SU-DHL-6 (cell line): ENCODE data around the gene CEP78.

Experiments
- H2AFZ ChIP-seq: fragments of 200-600 bp; sonication (generic); 2 replicates; pipeline ENCODE4 v1.6.1; 2014; ENCODE audit warnings: low read depth, mild to moderate bottlenecking, moderate library complexity, mixed read lengths, antibody characterized with exemption, low read length; ENCODE audit not compliant: severe bottlenecking
- H3F3A ChIP-seq: fragments of 200-600 bp; shearing (Covaris generic); 2 replicates; pipeline ENCODE4 v1.6.0; 2016; ENCODE audit warnings: antibody characterized with exemption, mild to moderate bottlenecking; ENCODE audit not compliant: insufficient read depth
- H3K27ac ChIP-seq: fragments of 200-600 bp; sonication (generic); 2 replicates; pipeline ENCODE4 v1.5.1; 2016; ENCODE audit warnings: low read depth, mild to moderate bottlenecking, low read length, moderate library complexity, mixed read lengths
- H3K27me3 ChIP-seq: fragments of 200-600 bp; sonication (generic), shearing (Covaris generic); 2 replicates; pipeline ENCODE4 v1.6.0; 2014; ENCODE audit warnings: mild to moderate bottlenecking, low read length
- H3K36me3 ChIP-seq: fragments of 200-600 bp; sonication (generic); 2 replicates; pipeline ENCODE4 v1.6.1; 2014; ENCODE audit warnings: mild to moderate bottlenecking, low read length, mixed read lengths
- H3K4me2 ChIP-seq: fragments of 300-600, 200-600 bp; shearing (Covaris generic), sonication (generic); 2 replicates; pipeline ENCODE4 v1.6.0; 2014; ENCODE audit warnings: low read length, low read depth, mild to moderate bottlenecking; ENCODE audit not compliant: poor library complexity, severe bottlenecking
- H3K4me3 ChIP-seq: fragments of 200-600 bp; sonication (generic); 2 replicates; pipeline ENCODE4 v1.5.1; 2014; ENCODE audit warnings: antibody characterized with exemption, low read length, mild to moderate bottlenecking, mixed read lengths; ENCODE audit not compliant: insufficient read depth, poor library complexity, severe bottlenecking
- H3K79me2 ChIP-seq: fragments of 200-600 bp; sonication (generic); 2 replicates; pipeline ENCODE4 v1.6.1; 2014; ENCODE audit warnings: mild to moderate bottlenecking, low read length, moderate library complexity; ENCODE audit not compliant: insufficient read depth
- H3K9ac ChIP-seq: fragments of 200-600 bp; sonication (generic); 2 replicates; pipeline ENCODE4 v1.7.0; 2014; ENCODE audit warnings: mild to moderate bottlenecking, low read length
- H3K9me2 ChIP-seq: fragments of 200-600 bp; sonication (generic); replicated peaks from 2 replicates; pipeline ENCODE4 v1.6.1; 2014; ENCODE audit warnings: low read length; ENCODE audit not compliant: insufficient read depth
- H3K9me3 ChIP-seq: fragments of 200-600 bp; sonication (generic); 2 replicates; pipeline ENCODE4 v1.6.1; 2014; ENCODE audit warnings: low read length, mixed read lengths; ENCODE audit not compliant: insufficient read depth
- H4K20me1 ChIP-seq: fragments of 200-600 bp; sonication (generic); 2 replicates; pipeline ENCODE4 v1.6.1; 2014; ENCODE audit warnings: low read depth, mild to moderate bottlenecking, antibody characterized with exemption, low read length, moderate library complexity, mixed read lengths
- CTCF ChIP-seq: fragments of 200-600 bp; sonication (generic); IDR thresholded peaks from one replicate; pipeline ENCODE4 v1.5.1; 2017; ENCODE audit warnings: antibody characterized with exemption, mild to moderate bottlenecking, low read length, moderate library complexity; ENCODE audit not compliant: insufficient read depth, poor library complexity, severe bottlenecking
- EZH2phosphoT487 ChIP-seq: fragments of 200-600 bp; sonication (generic), shearing (Covaris generic); conservative IDR thresholded peaks from 2 replicates; pipeline ENCODE4 v1.6.1; 2018; ENCODE audit warnings: mild to moderate bottlenecking, antibody characterized with exemption, low read length, moderate library complexity, mixed read lengths

Gene CEP78

GRCh38 chr9:78242041-78242440, 6.2 kb downstream of the CEP78 start:
- TF ChIP-seq CTCF (no peak), EZH2phosphoT487 (no peak)
- peaks cover 12% of the 10 kb centered on the region for H3K79me2 ChIP-seq
- peaks cover 13% of the 10 kb centered on the region; the same call in 1 of the 2 replicates for H3K36me3 ChIP-seq

GRCh38 chr9:78243130-78243529, 7.3 kb downstream of the CEP78 start:
- TF ChIP-seq EZH2phosphoT487, result no peak
- TF ChIP-seq CTCF, result no peak
- peaks cover 16% of the 10 kb centered on the region; the same call in 1 of the 2 replicates for H3K36me3 ChIP-seq
- H3K9me2 ChIP-seq, result no peaks in the 10 kb centered on the region
- no peak overlapping the region for H3K27ac ChIP-seq
- H3K4me2 ChIP-seq, result no peak overlapping the region
- H3K27me3 ChIP-seq, result no peaks in the 10 kb centered on the region
- no peak overlapping the region for H2AFZ ChIP-seq
- no peak overlapping the region for H3K4me3 ChIP-seq
- no peaks in the 10 kb centered on the region for H4K20me1 ChIP-seq
- H3K9ac ChIP-seq, result no peak overlapping the region
- no peaks in the 10 kb centered on the region for H3K9me3 ChIP-seq
- H3K79me2 ChIP-seq, result peaks cover 5% of the 10 kb centered on the region; the same call in 1 of the 2 replicates
- no peaks in the 10 kb centered on the region for H3F3A ChIP-seq

More at GRCh38 chr9:78242041-78242440, 6.2 kb downstream of the CEP78 start:
- Histone ChIP-seq H3F3A (no peaks in the 10 kb centered on the region), H2AFZ (no peak overlapping the region), H3K9me2 (no peaks in the 10 kb centered on the region), H3K27ac (no peak overlapping the region), H3K9ac (no peak overlapping the region), H3K4me3 (no peak overlapping the region), H3K9me3 (no peaks in the 10 kb centered on the region), H3K4me2 (no peak overlapping the region), H4K20me1 (no peaks in the 10 kb centered on the region), H3K27me3 (no peaks in the 10 kb centered on the region)

GRCh38 chr9:78245401-78245800, 9.5 kb downstream of the CEP78 start:
- Histone ChIP-seq H3K9me2 (no peaks in the 10 kb centered on the region), H3K36me3 (peaks cover 35% of the 10 kb centered on the region; the same call in 1 of the 2 replicates), H3F3A (no peaks in the 10 kb centered on the region), H2AFZ (no peak overlapping the region), H3K4me3 (no peak overlapping the region), H3K27ac (no peak overlapping the region), H4K20me1 (no peaks in the 10 kb centered on the region), H3K27me3 (no peaks in the 10 kb centered on the region), H3K9me3 (no peaks in the 10 kb centered on the region), H3K79me2 (no peaks in the 10 kb centered on the region), H3K4me2 (no peak overlapping the region), H3K9ac (no peak overlapping the region)
- TF ChIP-seq CTCF, result no peak
